ENCODE measurements around the gene SCAMP3.

DNA sequence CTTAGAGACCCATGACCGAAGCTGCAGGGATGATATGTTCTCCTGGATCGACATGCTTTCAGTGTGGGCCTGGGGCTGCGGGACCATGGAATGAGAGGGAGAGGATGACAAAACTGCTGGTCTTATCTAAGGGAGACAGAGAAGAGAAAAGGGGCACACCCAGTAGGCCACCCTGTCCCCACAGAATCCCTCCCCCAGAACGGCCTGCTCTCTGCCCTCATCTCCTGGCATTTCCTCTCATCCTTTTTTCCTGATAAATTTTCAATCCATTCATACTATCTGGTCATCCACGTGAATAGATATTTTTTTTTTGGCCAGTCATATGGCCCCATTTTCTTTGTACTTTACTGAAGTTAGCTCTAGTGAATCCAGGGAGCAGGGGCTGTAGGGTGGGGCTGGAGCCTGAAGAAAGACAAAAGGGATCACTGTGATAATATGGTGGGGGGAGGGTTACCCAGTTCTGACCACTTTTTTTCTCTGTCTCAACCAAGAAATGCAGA lies 39.2 kb upstream of the SCAMP3 start, which contains the start of gene PKLR:
- TF ChIP-seq, protein P1, sequence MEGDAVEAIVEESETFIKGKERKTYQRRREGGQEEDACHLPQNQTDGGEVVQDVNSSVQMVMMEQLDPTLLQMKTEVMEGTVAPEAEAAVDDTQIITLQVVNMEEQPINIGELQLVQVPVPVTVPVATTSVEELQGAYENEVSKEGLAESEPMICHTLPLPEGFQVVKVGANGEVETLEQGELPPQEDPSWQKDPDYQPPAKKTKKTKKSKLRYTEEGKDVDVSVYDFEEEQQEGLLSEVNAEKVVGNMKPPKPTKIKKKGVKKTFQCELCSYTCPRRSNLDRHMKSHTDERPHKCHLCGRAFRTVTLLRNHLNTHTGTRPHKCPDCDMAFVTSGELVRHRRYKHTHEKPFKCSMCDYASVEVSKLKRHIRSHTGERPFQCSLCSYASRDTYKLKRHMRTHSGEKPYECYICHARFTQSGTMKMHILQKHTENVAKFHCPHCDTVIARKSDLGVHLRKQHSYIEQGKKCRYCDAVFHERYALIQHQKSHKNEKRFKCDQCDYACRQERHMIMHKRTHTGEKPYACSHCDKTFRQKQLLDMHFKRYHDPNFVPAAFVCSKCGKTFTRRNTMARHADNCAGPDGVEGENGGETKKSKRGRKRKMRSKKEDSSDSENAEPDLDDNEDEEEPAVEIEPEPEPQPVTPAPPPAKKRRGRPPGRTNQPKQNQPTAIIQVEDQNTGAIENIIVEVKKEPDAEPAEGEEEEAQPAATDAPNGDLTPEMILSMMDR (IDR thresholded peaks at IDR 0.05; ENCODE audit: extremely low read depth in 1 of 2, insufficient read depth in 1 of 2, low read depth in 1 of 2, low read length in 2 of 2): no peak
- TF ChIP-seq POLR2AphosphoS5 (IDR thresholded peaks at IDR 0.05; ENCODE audit: insufficient read depth, low read depth, low read length) (no peak), JUN (IDR thresholded peaks at IDR 0.05; ENCODE audit: borderline replicate concordance, insufficient read depth, insufficient read length, low read depth) (no peak), POLR2A (IDR thresholded peaks at IDR 0.05; ENCODE audit: low read depth, low read length) (no peak), EZH2 (IDR thresholded peaks at IDR 0.05; ENCODE audit: borderline replicate concordance, low read depth, low read length, severe bottlenecking) (no peak)

Data from endothelial cell of umbilical vein (primary cell).